GM18909 (cell line): ENCODE measurements around the gene NTN1.

Experiments used
- ATAC-seq: cut with Tn5 transposase; IDR thresholded peaks from one replicate; pipeline ENCODE4 v1.9.1; 2021; ENCODE audit warnings: mild to moderate bottlenecking; ENCODE audit not compliant: unreplicated experiment, poor library complexity

NTN1 gene

GRCh38 chr17:9258115-9259015 lies 237.1 kb downstream of the NTN1 start:
- ATAC-seq: no peak

- ATAC-seq: no peak
These were observed 238.1 kb downstream of the NTN1 start for GRCh38 chr17:9259419-9259818.

- ATAC-seq: no peak
These were observed 240.0 kb downstream of the NTN1 start for GRCh38 chr17:9261081-9262012.

- ATAC-seq: no peak
These were observed 244.8 kb downstream of the NTN1 start for GRCh38 chr17:9266031-9266680.

GRCh38 chr17:9266697-9267117 lies 245.4 kb downstream of the NTN1 start:
- ATAC-seq: no peak

GRCh38 chr17:9268546-9268945 lies 247.2 kb downstream of the NTN1 start:
- no peak for ATAC-seq

- no peak for ATAC-seq
These were observed 248.2 kb downstream of the NTN1 start for GRCh38 chr17:9269350-9270035.

- ATAC-seq: no peak
These were observed 249.6 kb downstream of the NTN1 start for GRCh38 chr17:9270921-9271320.

- no peak for ATAC-seq
These were observed 250.7 kb downstream of the NTN1 start for GRCh38 chr17:9271989-9272388.

GRCh38 chr17:9272501-9273200 lies 251.3 kb downstream of the NTN1 start:
- ATAC-seq: no peak

- ATAC-seq: no peak
These were observed 252.4 kb downstream of the NTN1 start for GRCh38 chr17:9273428-9274391.

- ATAC-seq: no peak
These were observed 253.7 kb downstream of the NTN1 start for GRCh38 chr17:9274973-9275372.

GRCh38 chr17:9279893-9280292 lies 258.6 kb downstream of the NTN1 start:
- no peak for ATAC-seq

GRCh38 chr17:9283909-9284308 lies 262.6 kb downstream of the NTN1 start:
- ATAC-seq: no peak

- ATAC-seq: no peak
These were observed 263.6 kb downstream of the NTN1 start for GRCh38 chr17:9284884-9285283.

- no peak for ATAC-seq
These were observed 264.5 kb downstream of the NTN1 start for GRCh38 chr17:9285602-9286427.

GRCh38 chr17:9286434-9286833 lies 265.1 kb downstream of the NTN1 start:
- ATAC-seq: no peak
